Peyer's patch (tissue), 4 donors: Measurements from ENCODE around the gene MSI1.

Experiments used
- POLR2A ChIP-seq, 2 donors: fragments of 450-650 bp; IDR thresholded peaks; one replicate each; pipeline ENCODE4 v1.5.1; 2017; ENCODE audit warnings: antibody characterized with exemption in 2 of 2, mild to moderate bottlenecking in 2 of 2, moderate library complexity in 2 of 2
- TF ChIP-seq, protein P1 (sequence below), 6 experiments: fragments of 450-650 bp in 4 of 6; fragments of 200-600 bp in 2 of 6; sonication (generic) in 1 of 6; IDR thresholded peaks; one replicate each; pipeline ENCODE4 v1.5.1; 2017 to 2019; ENCODE audit warnings: antibody characterized with exemption in 6 of 6, mild to moderate bottlenecking in 3 of 6, moderate library complexity in 1 of 6

DNA sequence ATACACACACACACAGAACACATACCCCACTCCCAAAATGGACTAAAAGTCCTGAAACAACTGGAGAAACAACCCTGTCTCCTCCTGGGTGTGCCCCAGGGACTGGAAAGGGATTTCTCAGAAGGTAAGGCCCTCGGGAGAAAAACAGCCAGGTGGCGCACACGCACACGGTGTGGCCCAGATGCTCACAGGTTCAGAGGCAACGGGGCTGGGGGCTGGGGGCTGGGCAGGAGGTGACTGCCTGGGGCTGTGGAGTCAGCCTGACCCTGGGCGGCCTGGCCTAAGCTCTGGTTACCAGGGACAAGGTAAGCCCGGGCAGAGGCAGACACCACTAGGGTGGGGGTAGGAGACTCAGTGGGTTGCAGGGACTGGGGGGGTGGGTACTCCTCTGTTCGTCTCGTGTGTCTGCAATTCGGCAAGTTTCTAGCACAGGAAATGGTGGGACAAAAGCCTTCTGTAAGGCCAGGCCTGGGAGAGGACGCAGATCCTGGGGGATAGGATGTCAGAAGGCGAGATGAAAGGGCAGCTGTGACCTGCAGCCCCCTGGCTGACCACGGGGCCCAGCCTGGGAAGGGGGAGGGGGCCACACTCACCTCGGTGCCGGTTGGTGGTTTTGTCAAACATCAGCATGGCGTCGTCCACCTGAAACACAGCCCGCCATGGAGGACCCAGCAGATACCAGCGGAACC, 10.4 kb downstream of the MSI1 start:
- no peak for TF ChIP-seq POLR2A (IDR thresholded peaks at IDR 0.05)
- TF ChIP-seq, protein P1, sequence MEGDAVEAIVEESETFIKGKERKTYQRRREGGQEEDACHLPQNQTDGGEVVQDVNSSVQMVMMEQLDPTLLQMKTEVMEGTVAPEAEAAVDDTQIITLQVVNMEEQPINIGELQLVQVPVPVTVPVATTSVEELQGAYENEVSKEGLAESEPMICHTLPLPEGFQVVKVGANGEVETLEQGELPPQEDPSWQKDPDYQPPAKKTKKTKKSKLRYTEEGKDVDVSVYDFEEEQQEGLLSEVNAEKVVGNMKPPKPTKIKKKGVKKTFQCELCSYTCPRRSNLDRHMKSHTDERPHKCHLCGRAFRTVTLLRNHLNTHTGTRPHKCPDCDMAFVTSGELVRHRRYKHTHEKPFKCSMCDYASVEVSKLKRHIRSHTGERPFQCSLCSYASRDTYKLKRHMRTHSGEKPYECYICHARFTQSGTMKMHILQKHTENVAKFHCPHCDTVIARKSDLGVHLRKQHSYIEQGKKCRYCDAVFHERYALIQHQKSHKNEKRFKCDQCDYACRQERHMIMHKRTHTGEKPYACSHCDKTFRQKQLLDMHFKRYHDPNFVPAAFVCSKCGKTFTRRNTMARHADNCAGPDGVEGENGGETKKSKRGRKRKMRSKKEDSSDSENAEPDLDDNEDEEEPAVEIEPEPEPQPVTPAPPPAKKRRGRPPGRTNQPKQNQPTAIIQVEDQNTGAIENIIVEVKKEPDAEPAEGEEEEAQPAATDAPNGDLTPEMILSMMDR (IDR thresholded peaks at IDR 0.05): no peak
